ENCODE measurements around the gene NOVA2. TPM values are rescaled to one million over a fixed set of nuclear protein-coding genes. Genes with fewer than 3 reads are reported as not detected.

Gene NOVA2
- total and polyA plus RNA-seq, 5 donors = 3.3 to 5.4 (median 3.9) TPM

GRCh38 chr19:45918721-45919120 is 54.9 kb downstream of the NOVA2 start:
- ATAC-seq (no peak), DNase-seq (no peak)
- Histone ChIP-seq H3K9me3 (ENCODE audit: control insufficient read depth, low read length) (no peaks in the 10 kb centered on the region), H3K27me3 (ENCODE audit: control insufficient read depth, insufficient read depth) (no peaks in the 10 kb centered on the region), H3K27ac (ENCODE audit: low read length) (no peak overlapping the region), H3K4me3 (ENCODE audit: low read length) (no peak overlapping the region), H3K4me1 (ENCODE audit: control insufficient read depth, insufficient read depth, low read length) (no peaks in the 10 kb centered on the region)
- intact Hi-C loops (cut with DNase I) = no loop called here
- 67% methylated on average over 4 of the region's 4 CpGs for WGBS

- DNase-seq (no peak), ATAC-seq (no peak)
- intact Hi-C loops (cut with DNase I) = no loop called here
- no peaks in the 10 kb centered on the region for H3K4me1 ChIP-seq (ENCODE audit: control insufficient read depth, insufficient read depth, low read length)
- H3K27me3 ChIP-seq (ENCODE audit: control insufficient read depth, insufficient read depth) = no peaks in the 10 kb centered on the region
- H3K4me3 ChIP-seq (ENCODE audit: low read length) = no peak overlapping the region
- H3K27ac ChIP-seq (ENCODE audit: low read length) = no peak overlapping the region
- H3K9me3 ChIP-seq (ENCODE audit: control insufficient read depth, low read length) = no peaks in the 10 kb centered on the region
- WGBS = 56% methylated on average over 4 of the region's 4 CpGs
These were observed 56.1 kb downstream of the NOVA2 start for GRCh38 chr19:45917421-45918091.

- Histone ChIP-seq H3K9me3 (ENCODE audit: control insufficient read depth, low read length) (no peaks in the 10 kb centered on the region), H3K27ac (ENCODE audit: low read length) (no peak within 1 kb of the TSS), H3K27me3 (ENCODE audit: control insufficient read depth, insufficient read depth) (no peaks in the 10 kb centered on the region), H3K4me1 (ENCODE audit: control insufficient read depth, insufficient read depth, low read length) (no peaks in the 10 kb centered on the region), H3K4me3 (ENCODE audit: low read length) (no peak within 1 kb of the TSS)
- peak in 2 of 3 donors; percentile 42 to 71 for DNase-seq
- intact Hi-C loops (cut with DNase I) = no loop called here
- peak; percentile 45 to 78 for ATAC-seq
- 57% methylated on average over 44 of the region's 44 CpGs for WGBS
These were observed 59.5 kb downstream of the NOVA2 start, which contains the start of gene NANOS2 for GRCh38 chr19:45913874-45914830. NANOS2 (minus strand) TSS chr19:45914778; CDS start chr19:45914693, 85 bp downstream.

- Histone ChIP-seq H3K9me3 (ENCODE audit: control insufficient read depth, low read length) (no peaks in the 10 kb centered on the region), H3K4me3 (ENCODE audit: low read length) (no peak overlapping the region), H3K27me3 (ENCODE audit: control insufficient read depth, insufficient read depth) (no peaks in the 10 kb centered on the region), H3K27ac (ENCODE audit: low read length) (no peak overlapping the region), H3K4me1 (ENCODE audit: control insufficient read depth, insufficient read depth, low read length) (no peaks in the 10 kb centered on the region)
- ATAC-seq = no peak
- DNase-seq = no peak
- 56% methylated on average over 8 of the region's 8 CpGs for WGBS
- intact Hi-C loops (cut with DNase I) = no loop called here
These were observed 62.4 kb downstream of the NOVA2 start for GRCh38 chr19:45911291-45911690.

- Histone ChIP-seq H3K9me3 (ENCODE audit: control insufficient read depth, low read length) (no peaks in the 10 kb centered on the region), H3K4me1 (ENCODE audit: control insufficient read depth, insufficient read depth, low read length) (no peaks in the 10 kb centered on the region), H3K4me3 (ENCODE audit: low read length) (no peak overlapping the region), H3K27me3 (ENCODE audit: control insufficient read depth, insufficient read depth) (no peaks in the 10 kb centered on the region), H3K27ac (ENCODE audit: low read length) (no peak overlapping the region)
- DNase-seq (peak in 1 of 3 donors; percentile 16), ATAC-seq (no peak)
- intact Hi-C loops (cut with DNase I) = loop anchor here in 1 of 4 donors (10.0 kb wide), 1 partner anchor 86 kb away; the partner anchor contains the start of gene CCDC61
- WGBS = 72% methylated on average over 5 of the region's 5 CpGs
These were observed 64.7 kb downstream of the NOVA2 start for GRCh38 chr19:45908956-45909355.

- no peaks in the 10 kb centered on the region for H3K9me3 ChIP-seq (ENCODE audit: control insufficient read depth, low read length)
- no peaks in the 10 kb centered on the region for H3K4me1 ChIP-seq (ENCODE audit: control insufficient read depth, insufficient read depth, low read length)
- no peaks in the 10 kb centered on the region for H3K27me3 ChIP-seq (ENCODE audit: control insufficient read depth, insufficient read depth)
- intact Hi-C loops (cut with DNase I) = loop anchor here in 1 of 4 donors (10.0 kb wide), 1 partner anchor 89 kb away; the partner anchor contains the start of gene CCDC61
- no peak overlapping the region for H3K27ac ChIP-seq (ENCODE audit: low read length)
- WGBS = 92% methylated on average over 3 of the region's 3 CpGs
- ATAC-seq (no peak), DNase-seq (peak in 2 of 3 donors; percentile 8 to 40)
- no peak overlapping the region for H3K4me3 ChIP-seq (ENCODE audit: low read length)
These were observed 67.4 kb downstream of the NOVA2 start for GRCh38 chr19:45906221-45906620.

- no peaks in the 10 kb centered on the region for H3K9me3 ChIP-seq (ENCODE audit: control insufficient read depth, low read length)
- no peak overlapping the region for H3K4me3 ChIP-seq (ENCODE audit: low read length)
- H3K27me3 ChIP-seq (ENCODE audit: control insufficient read depth, insufficient read depth) = no peaks in the 10 kb centered on the region
- 77% methylated on average over 10 of the region's 10 CpGs for WGBS
- no peak overlapping the region for H3K27ac ChIP-seq (ENCODE audit: low read length)
- H3K4me1 ChIP-seq (ENCODE audit: control insufficient read depth, insufficient read depth, low read length) = peaks cover 4% of the 10 kb centered on the region
- DNase-seq (peak in 2 of 3 donors; percentile 10 to 14), ATAC-seq (no peak)
- intact Hi-C loops (cut with DNase I) = loop anchor here in 1 of 4 donors (10.0 kb wide), 1 partner anchor 90 kb away; the partner anchor contains the start of gene CCDC61
These were observed 68.7 kb downstream of the NOVA2 start for GRCh38 chr19:45905011-45905410.

GRCh38 chr19:45902651-45903625 is 70.7 kb downstream of the NOVA2 start:
- peak overlapping the region; percentile 91 for H3K4me3 ChIP-seq (ENCODE audit: low read length)
- no peaks in the 10 kb centered on the region for H3K27me3 ChIP-seq (ENCODE audit: control insufficient read depth, insufficient read depth)
- H3K9me3 ChIP-seq (ENCODE audit: control insufficient read depth, low read length) = no peaks in the 10 kb centered on the region
- intact Hi-C loops (cut with DNase I) = loop anchor here in 1 of 4 donors (10.0 kb wide), 1 partner anchor 92 kb away; the partner anchor contains the start of gene CCDC61
- WGBS = 1% methylated on average over 72 of the region's 73 CpGs
- peak; percentile 96 to 97 for ATAC-seq
- DNase-seq = peak; percentile 99 to 100 (median 99)
- peaks cover 4% of the 10 kb centered on the region for H3K4me1 ChIP-seq (ENCODE audit: control insufficient read depth, insufficient read depth, low read length)
- H3K27ac ChIP-seq (ENCODE audit: low read length) = peak overlapping the region; percentile 48

GRCh38 chr19:45901912-45902650 is 71.6 kb downstream of the NOVA2 start, which contains the start of gene MYPOP:
MYPOP (minus strand) TSS chr19:45902613; CDS start chr19:45901773, 840 bp downstream.
- no peaks in the 10 kb centered on the region for H3K9me3 ChIP-seq (ENCODE audit: control insufficient read depth, low read length)
- H3K4me3 ChIP-seq (ENCODE audit: low read length) = peak within 1 kb of the TSS; percentile 91
- no peaks in the 10 kb centered on the region for H3K27me3 ChIP-seq (ENCODE audit: control insufficient read depth, insufficient read depth)
- ATAC-seq (no peak), DNase-seq (peak in 2 of 3 donors; percentile 62 to 64)
- H3K4me1 ChIP-seq (ENCODE audit: control insufficient read depth, insufficient read depth, low read length) = peaks cover 4% of the 10 kb centered on the region
- under 1% methylated on average over 40 of the region's 47 CpGs for WGBS
- intact Hi-C loops (cut with DNase I) = loop anchor here in 1 of 4 donors (10.0 kb wide), 1 partner anchor 93 kb away; the partner anchor contains the start of gene CCDC61
- H3K27ac ChIP-seq (ENCODE audit: low read length) = peak within 1 kb of the TSS; percentile 68
